HG03045 (cell line): ENCODE data around the gene ANKRD33B.

ENCODE experiments used
- ATAC-seq: cut with Tn5 transposase; IDR thresholded peaks from one replicate; pipeline ENCODE4 v1.9.1; 2021; ENCODE audit warnings: mild to moderate bottlenecking, moderate library complexity; ENCODE audit not compliant: unreplicated experiment

Gene ANKRD33B

GRCh38 chr5:10577371-10578292 lies 13.8 kb downstream of the ANKRD33B start:
- ATAC-seq: no peak

- no peak for ATAC-seq
Measured at GRCh38 chr5:10578293-10578665, 14.4 kb downstream of the ANKRD33B start.

GRCh38 chr5:10578869-10579268 lies 15.0 kb downstream of the ANKRD33B start:
- peak; percentile 48 for ATAC-seq

- ATAC-seq: no peak
Measured at GRCh38 chr5:10579536-10580521, 16.0 kb downstream of the ANKRD33B start.

- ATAC-seq: no peak
Measured at GRCh38 chr5:10580531-10581423, 16.9 kb downstream of the ANKRD33B start.

GRCh38 chr5:10581424-10581748 lies 17.5 kb downstream of the ANKRD33B start:
- ATAC-seq: no peak

GRCh38 chr5:10581867-10582511 lies 18.1 kb downstream of the ANKRD33B start:
- ATAC-seq: no peak

- ATAC-seq: no peak
Measured at GRCh38 chr5:10582512-10582897, 18.6 kb downstream of the ANKRD33B start.

- ATAC-seq: no peak
Measured at GRCh38 chr5:10583663-10584572, 20.0 kb downstream of the ANKRD33B start.

- no peak for ATAC-seq
Measured at GRCh38 chr5:10584714-10585517, 21.0 kb downstream of the ANKRD33B start.

GRCh38 chr5:10585518-10585915 lies 21.6 kb downstream of the ANKRD33B start:
- no peak for ATAC-seq

- ATAC-seq: no peak
Measured at GRCh38 chr5:10586008-10586407, 22.1 kb downstream of the ANKRD33B start.

- no peak for ATAC-seq
Measured at GRCh38 chr5:10586555-10586954, 22.7 kb downstream of the ANKRD33B start.

- ATAC-seq: no peak
Measured at GRCh38 chr5:10588109-10588775, 24.4 kb downstream of the ANKRD33B start.

GRCh38 chr5:10588779-10589447 lies 25.0 kb downstream of the ANKRD33B start:
- ATAC-seq: no peak

- no peak for ATAC-seq
Measured at GRCh38 chr5:10590226-10590999, 26.5 kb downstream of the ANKRD33B start.
